GM12878 (cell line): Measurements from ENCODE around the gene GET3. TPM values are rescaled to one million over a fixed set of nuclear protein-coding genes. Genes with fewer than 3 reads are reported as not detected.

Experiments used
- ATAC-seq: fragments of 200-7000 bp; cut with Tn5 transposase; 3 replicates; pipeline ENCODE4 v1.9.1; 2020; ENCODE audit warnings: mild to moderate bottlenecking, moderate library complexity
- BruUV-seq: library from RNA; stranded (reverse); fragments of 400-500 nt; replicated peaks from 2 replicates; lab custom pipeline; 2021; lab: Mats Ljungman, UMichigan
- CTCF ChIA-PET: fragments of 300-600 bp; sonication (Branson Sonifier 250); formaldehyde crosslinking; extraction: SDS; loops from one replicate; lab custom pipeline; 2021; ENCODE audit warnings: inconsistent platforms; lab: Yijun Ruan, JAX
- POLR2A ChIA-PET: fragments of 350-600 bp; formaldehyde crosslinking; extraction: SDS; loops from one replicate; lab custom pipeline; 2021; ENCODE audit warnings: inconsistent platforms; lab: Charles Lee
- RAD21 ChIA-PET: fragments of 300-600 bp; sonication (Branson Sonifier 250); formaldehyde crosslinking; loops from one replicate; lab custom pipeline; 2023; ENCODE audit warnings: antibody characterized with exemption; ENCODE audit not compliant: unreplicated experiment; lab: Charles Lee
- SMC1A ChIA-PET: fragments of 300-600 bp; sonication (Branson Sonifier 250); formaldehyde crosslinking; loops from one replicate; lab custom pipeline; 2023; ENCODE audit not compliant: unreplicated experiment, uncharacterized antibody; lab: Charles Lee
- DNase-seq: peaks from one replicate; pipeline ENCODE4 v3.0.0-alpha.2; 2011; ENCODE audit warnings: low read depth, low spot score
- FAIRE-seq: peaks from 3 replicates; lab custom pipeline; 2011; peaks lifted over from hg19 to GRCh38; lab: Jason Lieb, UNC
- H2AFZ ChIP-seq: 2 replicates; pipeline ENCODE4 v1.6.0; 2011; ENCODE audit warnings: low read depth, low read length, control low read depth; ENCODE audit not compliant: control insufficient read depth
- H3K27ac ChIP-seq: 2 replicates; pipeline ENCODE4 v1.5.1; 2011; ENCODE audit warnings: control low read depth; ENCODE audit not compliant: control insufficient read depth, insufficient read depth
- H3K27me3 ChIP-seq, 2 experiments: replicated peaks in 1 of 2; 2 replicates each; pipeline versions ENCODE4 v1.6.0 to v1.6.1; 2011; ENCODE audit warnings: low read length in 1 of 2; ENCODE audit not compliant: control insufficient read depth in 2 of 2, insufficient read depth in 2 of 2
- H3K36me3 ChIP-seq, 2 experiments: 2 replicates each; pipeline ENCODE4 v1.5.1; 2011; ENCODE audit warnings: low read length in 1 of 2; ENCODE audit not compliant: control insufficient read depth in 2 of 2, insufficient read depth in 2 of 2
- H3K4me1 ChIP-seq: 2 replicates; pipeline ENCODE4 v1.6.1; 2011; ENCODE audit warnings: mild to moderate bottlenecking, low read length, moderate library complexity, mixed read lengths; ENCODE audit not compliant: control insufficient read depth, insufficient read depth
- H3K4me2 ChIP-seq: 2 replicates; pipeline ENCODE4 v1.6.0; 2011; ENCODE audit warnings: control low read depth; ENCODE audit not compliant: control insufficient read depth, insufficient read depth
- H3K4me3 ChIP-seq: fragments of 200-600 bp; sonication (generic); 2 replicates; pipeline ENCODE4 v1.5.1; 2016
- H3K79me2 ChIP-seq: 2 replicates; pipeline ENCODE4 v1.6.0; 2011; ENCODE audit warnings: low read length; ENCODE audit not compliant: control insufficient read depth, insufficient read depth
- H3K9ac ChIP-seq: 2 replicates; pipeline ENCODE4 v1.8.0; 2011; ENCODE audit warnings: low read length, control low read depth, mixed read lengths; ENCODE audit not compliant: control insufficient read depth, insufficient read depth
- H3K9me3 ChIP-seq: replicated peaks from 3 replicates; pipeline ENCODE4 v1.5.1; 2011; ENCODE audit warnings: mild to moderate bottlenecking, low read length; ENCODE audit not compliant: control insufficient read depth, insufficient read depth
- H4K20me1 ChIP-seq: 2 replicates; pipeline ENCODE4 v1.6.0; 2011; ENCODE audit not compliant: control insufficient read depth, insufficient read depth
- BCL11A ChIP-seq: IDR thresholded peaks from 2 replicates; pipeline ENCODE4 v1.6.1; 2011; ENCODE audit warnings: low read depth, low read length
- BCL3 ChIP-seq: IDR thresholded peaks from 2 replicates; pipeline ENCODE4 v1.6.1; 2011; ENCODE audit warnings: borderline replicate concordance, low read depth, mild to moderate bottlenecking, moderate library complexity, low read length; ENCODE audit not compliant: insufficient read depth, poor library complexity, severe bottlenecking
- EED ChIP-seq: sonication (generic); IDR thresholded peaks from 2 replicates; pipeline ENCODE4 v1.6.1; 2016; ENCODE audit warnings: antibody characterized with exemption, low read depth
- HCFC1 ChIP-seq: fragments of 150-350 bp; IDR thresholded peaks from 2 replicates; pipeline ENCODE4 v1.6.1; 2014; ENCODE audit warnings: low read length
- HDAC6 ChIP-seq: fragments of 200-600 bp; sonication (generic); IDR thresholded peaks from one replicate; pipeline ENCODE4 v1.8.0; 2017; ENCODE audit warnings: antibody characterized with exemption; ENCODE audit not compliant: unreplicated experiment
- NR2C1 ChIP-seq: fragments of 450-650 bp; IDR thresholded peaks from 2 replicates; pipeline ENCODE4 v1.6.1; 2017; ENCODE audit warnings: antibody characterized with exemption, mild to moderate bottlenecking, moderate library complexity
- PML ChIP-seq: IDR thresholded peaks from 2 replicates; pipeline ENCODE4 v1.6.1; 2012; ENCODE audit warnings: low read length, inconsistent platforms
- POLR2AphosphoS5 ChIP-seq: IDR thresholded peaks from 2 replicates; pipeline ENCODE4 v1.6.1; 2011; ENCODE audit warnings: mild to moderate bottlenecking, low read length, inconsistent platforms
- RELB ChIP-seq: fragments of 450-650 bp; IDR thresholded peaks from 2 replicates; pipeline ENCODE4 v1.6.1; 2017; ENCODE audit warnings: low read depth, mild to moderate bottlenecking, moderate library complexity
- SPI1 ChIP-seq: IDR thresholded peaks from 2 replicates; pipeline ENCODE4 v1.6.1; 2011; ENCODE audit warnings: low read depth, mild to moderate bottlenecking, low read length, moderate library complexity, borderline replicate concordance; ENCODE audit not compliant: insufficient read depth
- SRF ChIP-seq, 2 experiments: IDR thresholded peaks; 2 replicates each; pipeline ENCODE4 v1.6.1; 2011; ENCODE audit warnings: low read depth in 2 of 2, low read length in 2 of 2, mild to moderate bottlenecking in 1 of 2, moderate library complexity in 1 of 2
- TARDBP ChIP-seq: IDR thresholded peaks from 2 replicates; pipeline ENCODE4 v1.6.1; 2016; ENCODE audit warnings: borderline replicate concordance
- USF1 ChIP-seq: IDR thresholded peaks from 2 replicates; pipeline ENCODE4 v1.6.1; 2011; ENCODE audit warnings: borderline replicate concordance, low read depth, mild to moderate bottlenecking, moderate library complexity, mixed read lengths, low read length; ENCODE audit not compliant: insufficient read depth; ENCODE audit errors: extremely low read length
- WRNIP1 ChIP-seq: IDR thresholded peaks from 2 replicates; pipeline ENCODE4 v1.6.1; 2011; ENCODE audit warnings: low read depth, low read length, improper control_type of control experiment, borderline replicate concordance
- ZZZ3 ChIP-seq: IDR thresholded peaks from 2 replicates; pipeline ENCODE4 v1.6.1; 2011; ENCODE audit warnings: low read depth; ENCODE audit not compliant: control insufficient read depth, insufficient read length
- WGBS: methylation state at CpG from one replicate; pipeline ENCODE4 v1.1.6; 2016; ENCODE audit warnings: low lambda C conversion rate; ENCODE audit not compliant: insufficient replicate concordance, insufficient coverage; ENCODE audit errors: missing lambda C conversion rate; 5-methylcytosine and 5-hydroxymethylcytosine counted together
- in situ Hi-C: fragments of 300-500 bp; cut with MboI; formaldehyde crosslinking; loops from 9 replicates; pipeline ENCODE4 v1.14.3; 2018; ENCODE audit warnings: mixed read lengths
- intact Hi-C: fragments of 100-400 bp; cut with micrococcal nuclease; formaldehyde crosslinking; loops from one replicate; pipeline ENCODE4 v1.14.2; 2022; ENCODE audit not compliant: unreplicated experiment
- polyA plus RNA-seq, 11 experiments: library from polyadenylated mRNA; depleted of rRNA in 4 of 11; unstranded in 6 of 11; stranded (reverse) in 5 of 11; fragments of >200 nt; fragmentation: Nextera tagmentation in 4 of 11; fragmentation: Illumina TruSeq in 1 of 11; extraction: Ambion mirVana in 4 of 11; extraction: Trizol in 1 of 11; gene quantifications; 1 replicate in 1 of 11; 2 replicates in 10 of 11; pipeline versions ENCODE4 v1.2.1 to v1.2.3, GENCODE V29; 2011 to 2016; ENCODE audit warnings: inconsistent platforms in 2 of 11, missing spikeins in 2 of 11, low read depth in 1 of 11
- total RNA-seq, 4 experiments: library from RNA; depleted of rRNA in 3 of 4; stranded (reverse); fragments of >200 nt in 3 of 4; fragmentation: Illumina TruSeq in 1 of 4; extraction: Trizol in 1 of 4; gene quantifications; 2 replicates each; pipeline versions ENCODE4 v1.2.1 to v1.2.3, GENCODE V29; 2013 to 2021
- TF ChIP-seq, protein P1 (sequence below): fragments of 450-650 bp; IDR thresholded peaks from 2 replicates; pipeline ENCODE4 v1.6.1; 2016; ENCODE audit warnings: mild to moderate bottlenecking

GET3 gene
- total and polyA plus RNA-seq, 10 of the 15 experiments (the other 5 are each of a cell fraction or from before 2014, with no cell fraction given) = 14.5 to 144 (median 97.2) TPM

- in situ Hi-C loops = no loop called here
- SMC1A ChIA-PET = no interaction called here
- no peaks in the 10 kb centered on the region for H4K20me1 ChIP-seq
- TF ChIP-seq EED (no peak), RELB (no peak), HDAC6 (no peak), NR2C1 (no peak), TARDBP (no peak), WRNIP1 (no peak), USF1 (no peak), POLR2AphosphoS5 (no peak), HCFC1 (no peak), BCL11A (no peak), PML (no peak), SPI1 (no peak), ZZZ3 (no peak), SRF (IDR thresholded peaks at IDR 0.05; ENCODE audit: low read depth in 2 of 2, low read length in 2 of 2) (no peak), BCL3 (no peak)
- TF ChIP-seq, protein P1, sequence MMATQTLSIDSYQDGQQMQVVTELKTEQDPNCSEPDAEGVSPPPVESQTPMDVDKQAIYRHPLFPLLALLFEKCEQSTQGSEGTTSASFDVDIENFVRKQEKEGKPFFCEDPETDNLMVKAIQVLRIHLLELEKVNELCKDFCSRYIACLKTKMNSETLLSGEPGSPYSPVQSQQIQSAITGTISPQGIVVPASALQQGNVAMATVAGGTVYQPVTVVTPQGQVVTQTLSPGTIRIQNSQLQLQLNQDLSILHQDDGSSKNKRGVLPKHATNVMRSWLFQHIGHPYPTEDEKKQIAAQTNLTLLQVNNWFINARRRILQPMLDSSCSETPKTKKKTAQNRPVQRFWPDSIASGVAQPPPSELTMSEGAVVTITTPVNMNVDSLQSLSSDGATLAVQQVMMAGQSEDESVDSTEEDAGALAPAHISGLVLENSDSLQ = no peak
- no peak overlapping the region for H3K9ac ChIP-seq
- BruUV-seq = no TSS peak
- ATAC-seq = no peak
- POLR2A ChIA-PET = interaction anchor here (0.5 kb wide), 1 partner anchor 24 kb away, joined by 3 read pairs; no protein-coding TSS in a partner anchor
- CTCF ChIA-PET = interaction anchor here (1.0 to 1.1 kb wide), 2 partner anchors 10 to 98 kb away, joined by 3 to 7 read pairs; no protein-coding TSS in a partner anchor
- H3K4me1 ChIP-seq = no peaks in the 10 kb centered on the region
- WGBS = 32% methylated on average over 24 of the region's 24 CpGs
- H3K36me3 ChIP-seq = peaks cover 0 to 8% of the 10 kb centered on the region in 2 experiments; a peak in 2 of 4 replicates
- no peaks in the 10 kb centered on the region for H3K79me2 ChIP-seq
- H2AFZ ChIP-seq = no peak overlapping the region
- H3K4me3 ChIP-seq = no peak overlapping the region
- RAD21 ChIA-PET = no interaction called here
- FAIRE-seq = no peak
- H3K27ac ChIP-seq = no peak overlapping the region
- H3K4me2 ChIP-seq = no peak overlapping the region
- intact Hi-C loops = no loop called here
- no peak for DNase-seq
- H3K9me3 ChIP-seq = peaks cover 11% of the 10 kb centered on the region; the same call in 1 of the 3 replicates
- H3K27me3 ChIP-seq = no peaks in the 10 kb centered on the region
Observed at GRCh38 chr19:12749938-12750521, 12.7 kb downstream of the GET3 start.
